ENCODE data around the gene CEP85.

CEP85 gene

DNA sequence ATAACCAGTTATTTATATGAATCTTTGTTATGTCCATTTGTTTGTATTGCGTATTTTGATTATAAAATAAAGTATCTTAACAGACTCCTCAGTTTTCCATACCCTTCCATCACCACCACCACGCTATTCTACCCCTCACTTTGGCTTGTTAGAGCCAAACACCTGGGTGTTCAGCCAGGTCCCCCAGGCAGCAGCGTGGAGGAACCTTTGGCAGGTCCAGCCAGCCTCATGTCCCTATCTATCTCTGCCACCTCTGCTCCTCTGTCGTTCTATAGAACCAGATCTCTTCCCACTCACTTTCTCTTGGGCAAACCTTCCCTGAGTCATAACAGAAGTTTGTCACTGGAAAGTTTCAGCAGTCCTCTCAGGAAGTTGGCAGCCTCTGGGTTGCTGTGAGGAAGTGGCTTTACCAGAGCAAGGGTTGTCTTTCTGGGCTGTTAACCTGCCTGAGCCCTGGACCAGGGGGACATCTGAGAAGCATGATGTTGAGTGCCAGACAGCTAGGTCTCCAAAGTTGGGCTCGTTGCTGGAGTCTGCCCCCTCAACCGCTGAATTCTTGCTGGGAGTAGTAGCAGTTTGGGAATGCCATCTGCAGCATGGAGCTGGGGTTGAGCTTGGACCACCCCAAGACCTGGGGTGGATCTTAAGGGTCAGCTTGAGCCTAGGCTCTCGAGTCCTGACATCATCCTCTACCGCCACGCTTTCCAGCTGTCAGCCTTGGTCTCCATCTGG, 44.9 kb downstream of the CEP85 start:
- TF ChIP-seq, protein P1, sequence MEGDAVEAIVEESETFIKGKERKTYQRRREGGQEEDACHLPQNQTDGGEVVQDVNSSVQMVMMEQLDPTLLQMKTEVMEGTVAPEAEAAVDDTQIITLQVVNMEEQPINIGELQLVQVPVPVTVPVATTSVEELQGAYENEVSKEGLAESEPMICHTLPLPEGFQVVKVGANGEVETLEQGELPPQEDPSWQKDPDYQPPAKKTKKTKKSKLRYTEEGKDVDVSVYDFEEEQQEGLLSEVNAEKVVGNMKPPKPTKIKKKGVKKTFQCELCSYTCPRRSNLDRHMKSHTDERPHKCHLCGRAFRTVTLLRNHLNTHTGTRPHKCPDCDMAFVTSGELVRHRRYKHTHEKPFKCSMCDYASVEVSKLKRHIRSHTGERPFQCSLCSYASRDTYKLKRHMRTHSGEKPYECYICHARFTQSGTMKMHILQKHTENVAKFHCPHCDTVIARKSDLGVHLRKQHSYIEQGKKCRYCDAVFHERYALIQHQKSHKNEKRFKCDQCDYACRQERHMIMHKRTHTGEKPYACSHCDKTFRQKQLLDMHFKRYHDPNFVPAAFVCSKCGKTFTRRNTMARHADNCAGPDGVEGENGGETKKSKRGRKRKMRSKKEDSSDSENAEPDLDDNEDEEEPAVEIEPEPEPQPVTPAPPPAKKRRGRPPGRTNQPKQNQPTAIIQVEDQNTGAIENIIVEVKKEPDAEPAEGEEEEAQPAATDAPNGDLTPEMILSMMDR (conservative IDR thresholded peaks at IDR 0.05): no peak
- peak overlapping the region; percentile 77 for H3K27ac ChIP-seq

GRCh38 chr1:26279456-26280332, 45.7 kb downstream of the CEP85 start, which contains the start of gene SH3BGRL3:
Gene SH3BGRL3 (plus strand): TSS chr1:26280086. CDS start chr1:26280156, 70 bp downstream.
- TF ChIP-seq, protein P1 (conservative IDR thresholded peaks at IDR 0.05): peak; percentile 74
- peak within 1 kb of the TSS; percentile 77 for H3K27ac ChIP-seq

GRCh38 chr1:26280333-26281042, 46.5 kb downstream of the CEP85 start:
- peak overlapping the region; percentile 77 for H3K27ac ChIP-seq
- TF ChIP-seq, protein P1 (conservative IDR thresholded peaks at IDR 0.05): no peak

GRCh38 chr1:26281091-26281958, 47.3 kb downstream of the CEP85 start:
- H3K27ac ChIP-seq: no peak overlapping the region

DNA sequence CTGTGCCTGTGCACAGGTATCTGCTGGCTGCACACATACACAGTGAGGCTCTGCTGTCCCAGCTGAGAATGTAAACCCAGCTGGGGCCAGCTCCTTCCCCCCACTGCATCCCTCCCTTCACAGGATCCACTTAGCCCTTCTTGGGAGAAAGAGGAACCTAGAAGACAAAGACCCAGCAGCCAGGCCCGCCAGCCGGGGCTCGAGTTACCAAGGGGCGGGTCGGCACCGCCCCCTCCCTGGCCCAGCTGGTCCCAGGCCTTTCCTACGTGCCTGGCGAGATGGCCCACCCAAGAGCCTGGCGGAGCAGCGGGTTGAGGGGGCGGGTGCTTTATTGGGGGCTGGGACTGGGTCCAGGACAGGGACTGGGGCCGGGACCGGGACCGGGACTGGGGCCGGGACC, 48.0 kb downstream of the CEP85 start:
- no peak overlapping the region for H3K27ac ChIP-seq
- TF ChIP-seq, protein P1 (conservative IDR thresholded peaks at IDR 0.05): no peak

More at GRCh38 chr1:26281091-26281958, 47.3 kb downstream of the CEP85 start:
- TF ChIP-seq, protein P1 (conservative IDR thresholded peaks at IDR 0.05): no peak

DNA sequence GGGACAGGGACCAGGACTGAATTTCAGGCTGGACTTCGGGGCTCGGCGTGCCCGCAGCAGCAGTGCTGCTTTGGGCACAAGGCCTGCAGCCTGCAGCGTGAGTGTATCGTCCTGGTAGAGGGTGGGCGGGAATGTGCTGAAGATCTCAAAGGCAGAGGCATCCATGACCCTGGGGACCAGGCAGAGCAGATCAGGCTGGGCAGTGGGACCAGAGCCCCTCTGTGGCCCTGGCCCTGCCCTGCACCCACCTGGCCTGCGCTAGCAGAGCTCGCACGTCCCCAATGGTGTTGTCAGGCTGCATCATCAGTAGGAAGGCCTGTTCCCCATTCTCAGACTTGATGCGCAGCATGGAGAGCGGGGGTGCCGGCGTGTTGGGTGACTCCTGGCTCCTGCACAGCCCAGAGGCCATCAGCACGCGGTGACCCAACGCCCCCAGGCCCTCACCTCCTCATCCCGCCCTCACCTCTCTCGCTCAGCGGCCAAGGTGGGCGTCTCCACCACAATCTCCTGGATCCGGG, 48.5 kb downstream of the CEP85 start:
- TF ChIP-seq, protein P1 (conservative IDR thresholded peaks at IDR 0.05): no peak
- H3K27ac ChIP-seq: no peak overlapping the region
